Activated CD4-positive, alpha-beta T cell treated with anti-CD3 and anti-CD28 coated beads, Interleukin-2, amount 10 ng/mL, durations not matched to agents 7 days and 5 days (primary cell): ENCODE measurements around the gene PDHX. TPM values are rescaled to one million over a fixed set of nuclear protein-coding genes. Genes with fewer than 3 reads are reported as not detected.

ENCODE experiments used
- CTCF ChIA-PET: fragments of 350-600 bp; sonication (Branson Sonifier 250); formaldehyde crosslinking; loops from one replicate; lab custom pipeline; 2021; ENCODE audit warnings: antibody characterized with exemption; lab: Charles Lee
- POLR2A ChIA-PET: fragments of 350-600 bp; sonication (Branson Sonifier 250); formaldehyde crosslinking; loops from one replicate; lab custom pipeline; 2021; ENCODE audit warnings: antibody characterized with exemption; lab: Charles Lee
- DNase-seq: peaks from one replicate; pipeline ENCODE4 v3.0.0-alpha.2; 2020
- H3K27ac Mint-ChIP-seq: one replicate; pipeline ENCODE4 v1.8.0; 2021; ENCODE audit warnings: mild to moderate bottlenecking, moderate library complexity, mixed read lengths
- H3K27me3 Mint-ChIP-seq: one replicate; pipeline ENCODE4 v1.8.0; 2021; ENCODE audit warnings: mixed read lengths
- H3K36me3 Mint-ChIP-seq: one replicate; pipeline ENCODE4 v1.8.0; 2021; ENCODE audit warnings: low read depth, mixed read lengths
- H3K4me1 Mint-ChIP-seq: one replicate; pipeline ENCODE4 v1.8.0; 2021; ENCODE audit warnings: mixed read lengths
- H3K4me3 Mint-ChIP-seq: one replicate; pipeline ENCODE4 v1.8.0; 2021; ENCODE audit warnings: mild to moderate bottlenecking, moderate library complexity, mixed read lengths
- H3K9me3 Mint-ChIP-seq: one replicate; pipeline ENCODE4 v1.8.0; 2021; ENCODE audit warnings: mixed read lengths
- total RNA-seq, 2 experiments: library from RNA; stranded (reverse); gene quantifications; one replicate each; pipeline ENCODE4 v1.2.3, GENCODE V29; 2021

The PDHX gene
- total RNA-seq, 2 experiments from 2014 or later = 25.3 to 27.7 TPM

GRCh38 chr11:34970033-34970432 lies 53.6 kb downstream of the PDHX start:
- Mint-ChIP-seq H3K36me3 (peaks cover 44% of the 10 kb centered on the region), H3K4me3 (no peak overlapping the region), H3K27ac (no peak overlapping the region), H3K4me1 (peaks cover 5% of the 10 kb centered on the region), H3K9me3 (no peaks in the 10 kb centered on the region), H3K27me3 (no peaks in the 10 kb centered on the region)
- DNase-seq = no peak
- POLR2A ChIA-PET = no interaction called here
- CTCF ChIA-PET = no interaction called here

DNA sequence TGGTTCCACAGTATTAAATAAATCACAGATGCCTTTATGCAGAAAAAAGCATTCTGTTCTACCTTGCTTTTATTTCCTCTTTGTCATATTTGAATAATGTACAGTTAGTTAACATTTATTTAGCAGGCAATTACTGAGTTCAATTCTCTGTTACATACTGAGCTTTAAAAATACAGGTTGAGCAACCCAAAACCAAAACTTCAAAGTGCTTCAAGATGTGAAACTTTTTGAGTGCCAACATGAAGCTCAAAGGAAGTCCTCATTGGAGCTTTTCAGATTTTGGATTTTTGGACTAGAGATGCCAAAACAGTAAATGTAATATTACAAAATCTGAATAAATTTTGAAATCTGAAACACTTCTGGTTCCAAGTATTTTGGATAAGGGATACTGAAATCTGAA lies 54.1 kb downstream of the PDHX start:
- DNase-seq = no peak
- Mint-ChIP-seq H3K4me3 (no peak overlapping the region), H3K36me3 (peaks cover 48% of the 10 kb centered on the region), H3K27ac (no peak overlapping the region), H3K4me1 (peaks cover 7% of the 10 kb centered on the region), H3K27me3 (no peaks in the 10 kb centered on the region), H3K9me3 (no peaks in the 10 kb centered on the region)
- ChIA-PET POLR2A (no interaction called here), CTCF (no interaction called here)

GRCh38 chr11:34971928-34972327 lies 55.5 kb downstream of the PDHX start:
- ChIA-PET CTCF (no interaction called here), POLR2A (no interaction called here)
- Mint-ChIP-seq H3K27ac (no peak overlapping the region), H3K36me3 (peaks cover 53% of the 10 kb centered on the region), H3K4me3 (no peak overlapping the region), H3K27me3 (no peaks in the 10 kb centered on the region), H3K4me1 (peaks cover 13% of the 10 kb centered on the region), H3K9me3 (no peaks in the 10 kb centered on the region)
- no peak for DNase-seq

GRCh38 chr11:34972366-34972765 lies 55.9 kb downstream of the PDHX start:
- ChIA-PET POLR2A (no interaction called here), CTCF (no interaction called here)
- H3K9me3 Mint-ChIP-seq = no peaks in the 10 kb centered on the region
- no peaks in the 10 kb centered on the region for H3K27me3 Mint-ChIP-seq
- H3K4me3 Mint-ChIP-seq = no peak overlapping the region
- DNase-seq = no peak
- peaks cover 18% of the 10 kb centered on the region for H3K4me1 Mint-ChIP-seq
- H3K36me3 Mint-ChIP-seq = peaks cover 53% of the 10 kb centered on the region
- no peak overlapping the region for H3K27ac Mint-ChIP-seq

- Mint-ChIP-seq H3K4me1 (peaks cover 21% of the 10 kb centered on the region), H3K27ac (no peak overlapping the region), H3K27me3 (no peaks in the 10 kb centered on the region), H3K4me3 (no peak overlapping the region), H3K9me3 (no peaks in the 10 kb centered on the region), H3K36me3 (peaks cover 52% of the 10 kb centered on the region)
- no peak for DNase-seq
- ChIA-PET POLR2A (no interaction called here), CTCF (no interaction called here)
Observed at GRCh38 chr11:34972892-34973291, 56.5 kb downstream of the PDHX start.

DNA sequence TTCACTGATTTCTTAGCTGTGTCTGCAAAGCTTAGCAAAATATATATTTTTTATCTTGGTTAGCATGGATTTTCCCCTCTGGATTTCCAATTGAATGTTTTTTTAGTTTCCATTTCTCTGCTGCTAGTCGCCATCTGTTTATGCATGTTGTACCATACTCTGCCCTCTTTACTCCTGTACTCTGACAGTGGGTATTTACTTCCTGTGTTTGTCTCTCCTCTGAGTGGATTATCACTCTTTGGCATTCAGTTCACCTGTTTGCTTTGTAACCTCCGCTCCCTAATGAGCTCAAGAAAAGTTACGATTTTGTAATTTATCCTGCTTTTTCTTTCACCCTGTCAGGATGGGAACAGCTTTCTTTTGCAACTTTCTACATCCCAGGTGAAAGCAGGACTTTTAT lies 59.1 kb downstream of the PDHX start:
- Mint-ChIP-seq H3K36me3 (peaks cover 46% of the 10 kb centered on the region), H3K27me3 (no peaks in the 10 kb centered on the region), H3K4me3 (no peak overlapping the region), H3K27ac (no peak overlapping the region), H3K4me1 (peaks cover 22% of the 10 kb centered on the region), H3K9me3 (peaks cover 1% of the 10 kb centered on the region)
- POLR2A ChIA-PET = no interaction called here
- no peak for DNase-seq
- CTCF ChIA-PET = interaction anchor here (1.0 kb wide), 1 partner anchor 190 kb away, joined by 3 read pairs; no protein-coding TSS in a partner anchor

DNA sequence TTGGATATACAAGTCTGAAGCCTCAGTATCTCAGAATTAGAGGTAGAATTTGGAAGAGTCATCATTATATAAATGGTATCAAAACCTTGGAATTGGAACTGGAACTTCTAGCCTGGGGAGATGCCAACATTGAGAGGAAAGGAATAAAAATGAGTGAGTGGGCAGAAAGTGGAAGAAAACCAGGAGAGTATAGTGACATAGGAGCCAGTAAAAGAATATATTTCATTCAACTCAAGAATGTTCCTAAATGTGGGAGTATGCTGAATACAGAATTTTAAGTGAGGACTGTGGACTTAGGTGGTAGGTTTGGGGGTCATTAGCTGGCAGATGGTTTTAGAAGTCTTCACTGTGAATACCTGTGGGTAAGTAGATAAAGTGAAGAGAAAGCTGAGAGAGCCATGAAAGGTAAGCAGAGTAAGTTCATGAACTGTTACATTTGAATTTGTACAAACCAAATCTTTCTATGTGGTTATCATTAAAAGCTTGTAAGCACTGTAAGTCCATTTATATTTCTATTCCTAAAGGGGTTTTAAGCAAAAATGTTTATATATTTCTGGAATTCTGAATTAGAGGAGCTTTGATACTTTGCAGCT lies 60.2 kb downstream of the PDHX start:
- ChIA-PET CTCF (interaction anchor here (1.0 kb wide), 1 partner anchor 10 kb away, joined by 3 read pairs; no protein-coding TSS in a partner anchor), POLR2A (no interaction called here)
- Mint-ChIP-seq H3K4me1 (peaks cover 24% of the 10 kb centered on the region), H3K9me3 (peaks cover 4% of the 10 kb centered on the region), H3K27ac (no peak overlapping the region), H3K4me3 (no peak overlapping the region), H3K36me3 (peaks cover 47% of the 10 kb centered on the region), H3K27me3 (no peaks in the 10 kb centered on the region)
- DNase-seq = no peak

DNA sequence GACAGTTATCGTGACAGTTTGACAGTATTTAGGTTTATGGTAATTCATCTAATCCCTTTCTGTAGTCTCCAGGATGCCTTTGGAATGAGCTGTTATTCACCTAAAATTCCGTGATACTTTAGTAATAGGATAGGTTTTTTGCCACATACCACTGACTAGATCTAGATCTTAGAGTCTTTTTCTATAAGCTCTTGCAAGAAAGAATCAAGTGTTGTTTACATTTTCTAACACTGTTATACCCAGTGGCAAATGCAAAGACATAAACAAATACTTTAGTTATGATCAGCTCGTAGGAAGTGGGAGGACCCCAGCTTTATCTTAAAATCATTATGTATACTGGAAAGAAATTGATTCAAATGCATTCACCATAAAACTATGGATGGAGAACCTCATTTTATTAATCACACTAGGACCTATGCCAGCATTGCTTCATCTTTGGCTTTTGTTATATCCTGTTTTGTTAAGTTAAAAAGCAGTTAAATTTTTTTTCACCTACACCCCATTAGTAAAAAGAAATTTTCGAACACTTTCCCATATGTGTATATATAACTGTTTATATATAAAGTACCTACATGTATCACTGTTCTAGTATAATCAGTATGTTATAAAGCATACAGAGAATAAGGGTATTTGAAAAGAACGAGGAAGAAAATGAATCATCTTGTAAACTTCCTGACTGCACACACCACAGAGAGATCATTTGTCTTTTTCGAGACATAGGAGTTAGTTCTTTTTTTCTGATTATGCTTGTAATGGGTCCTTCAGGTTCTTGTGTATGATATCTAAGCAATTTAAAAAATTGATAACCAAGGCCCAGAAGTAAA lies 60.9 kb downstream of the PDHX start:
- peaks cover 54% of the 10 kb centered on the region for H3K36me3 Mint-ChIP-seq
- POLR2A ChIA-PET = no interaction called here
- peak overlapping the region; percentile 22 for H3K27ac Mint-ChIP-seq
- peaks cover 4% of the 10 kb centered on the region for H3K9me3 Mint-ChIP-seq
- no peaks in the 10 kb centered on the region for H3K27me3 Mint-ChIP-seq
- DNase-seq = no peak
- peaks cover 26% of the 10 kb centered on the region for H3K4me1 Mint-ChIP-seq
- no peak overlapping the region for H3K4me3 Mint-ChIP-seq
- CTCF ChIA-PET = interaction anchor here (1.0 kb wide), 1 partner anchor 9 kb away, joined by 3 read pairs; no protein-coding TSS in a partner anchor

DNA sequence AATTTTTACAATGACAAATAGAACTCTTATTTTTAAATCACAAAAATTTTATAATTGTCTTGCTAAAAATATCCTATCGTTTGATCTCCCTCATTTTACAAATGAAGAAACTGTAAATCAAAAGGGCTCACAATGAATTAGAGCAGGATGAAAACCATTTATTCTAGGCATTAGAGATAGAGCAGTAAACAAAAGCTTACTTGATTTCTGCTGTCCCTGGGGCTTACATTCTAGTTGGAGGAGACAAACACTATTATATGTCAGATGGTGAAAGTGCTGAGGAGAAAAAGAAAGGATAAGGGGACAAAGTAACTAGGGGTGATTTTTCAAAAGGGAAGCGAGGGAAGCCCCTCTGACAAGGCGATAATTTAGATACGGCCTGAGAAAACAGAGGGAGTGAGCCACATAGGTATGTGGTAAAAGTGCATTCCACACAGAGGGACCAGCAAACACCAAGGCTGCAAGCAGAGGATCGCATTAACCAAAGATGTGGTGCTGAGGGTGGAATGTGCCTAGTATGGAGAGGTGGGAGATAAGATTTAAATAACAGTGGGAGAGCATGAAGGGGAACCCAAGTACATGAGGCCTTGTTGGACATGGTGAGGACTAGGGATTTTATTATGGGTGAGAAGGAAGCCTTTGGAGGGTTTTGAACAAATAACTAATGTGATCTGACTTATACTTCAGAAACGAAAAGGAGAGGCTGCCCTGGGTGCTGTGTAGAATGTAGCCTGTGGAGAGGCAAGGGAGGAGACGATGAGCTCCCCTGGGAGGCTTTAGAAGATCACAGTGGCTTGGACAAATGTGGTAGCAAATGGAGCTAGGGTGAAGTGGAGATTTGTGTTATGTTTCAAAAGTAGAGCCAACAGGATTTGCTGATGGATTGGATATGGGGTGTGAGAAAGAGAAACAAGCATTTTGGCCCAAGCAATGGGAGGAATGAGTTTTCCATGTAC lies 62.1 kb downstream of the PDHX start:
- Mint-ChIP-seq H3K27me3 (no peaks in the 10 kb centered on the region), H3K9me3 (peaks cover 4% of the 10 kb centered on the region), H3K27ac (no peak overlapping the region), H3K4me3 (no peak overlapping the region), H3K36me3 (peaks cover 52% of the 10 kb centered on the region), H3K4me1 (peaks cover 26% of the 10 kb centered on the region)
- no peak for DNase-seq
- ChIA-PET CTCF (no interaction called here), POLR2A (no interaction called here)

DNA sequence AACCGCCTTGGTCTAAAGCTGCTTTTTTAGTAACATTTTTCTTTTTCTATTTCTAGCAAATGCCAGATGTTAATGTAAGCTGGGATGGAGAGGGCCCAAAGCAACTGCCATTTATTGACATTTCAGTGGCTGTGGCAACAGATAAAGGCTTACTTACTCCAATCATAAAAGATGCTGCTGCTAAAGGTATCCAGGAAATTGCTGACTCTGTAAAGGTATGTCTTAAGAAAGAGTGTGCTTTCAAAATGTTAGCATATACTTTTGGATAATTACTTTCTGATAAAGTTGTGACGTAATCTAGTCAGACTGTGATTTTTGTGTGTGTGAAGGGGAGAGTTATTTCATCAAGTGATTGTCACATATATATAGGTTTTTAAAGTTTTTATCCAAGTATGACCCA lies 68.1 kb downstream of the PDHX start:
- Mint-ChIP-seq H3K36me3 (peaks cover 32% of the 10 kb centered on the region), H3K9me3 (peaks cover 4% of the 10 kb centered on the region), H3K27ac (no peak overlapping the region), H3K27me3 (no peaks in the 10 kb centered on the region), H3K4me3 (no peak overlapping the region), H3K4me1 (peaks cover 21% of the 10 kb centered on the region)
- POLR2A ChIA-PET = no interaction called here
- DNase-seq = no peak
- CTCF ChIA-PET = no interaction called here

DNA sequence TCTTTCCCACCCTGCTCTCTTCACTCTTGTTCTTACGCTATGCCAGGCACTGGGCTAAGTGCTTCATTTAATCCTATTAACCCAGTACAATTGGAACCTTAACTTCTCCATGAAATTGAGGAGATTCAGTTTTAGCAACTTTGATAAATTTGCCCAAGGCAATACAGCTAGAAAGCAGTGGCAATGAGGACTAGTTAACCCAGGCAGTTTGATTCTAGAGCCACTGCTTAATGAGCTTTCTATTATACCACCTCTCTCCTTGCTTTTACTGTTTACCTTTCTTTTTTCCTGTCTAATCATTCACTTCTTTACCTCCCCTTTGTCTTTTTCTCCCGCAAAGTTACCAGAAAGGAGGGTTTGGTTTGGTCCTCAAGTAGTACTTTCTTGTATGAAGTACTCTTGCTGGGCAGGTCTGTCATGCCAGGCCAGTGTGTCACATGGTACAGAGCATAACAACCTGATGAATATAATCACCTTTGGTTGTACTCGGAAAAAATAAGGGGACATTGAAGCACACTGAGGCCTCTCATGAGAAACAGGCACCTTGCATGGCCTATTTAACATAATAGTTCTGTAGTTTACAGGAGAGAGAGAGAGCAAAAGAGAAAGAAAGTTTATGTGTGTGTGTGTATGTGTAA lies 70.6 kb downstream of the PDHX start:
- DNase-seq = no peak
- no peak overlapping the region for H3K27ac Mint-ChIP-seq
- ChIA-PET POLR2A (no interaction called here), CTCF (interaction anchor here (0.9 to 1.2 kb wide), 2 partner anchors 10 to 400 kb away, joined by 3 read pairs; no protein-coding TSS in a partner anchor)
- no peaks in the 10 kb centered on the region for H3K27me3 Mint-ChIP-seq
- no peak overlapping the region for H3K4me3 Mint-ChIP-seq
- peaks cover 21% of the 10 kb centered on the region for H3K36me3 Mint-ChIP-seq
- no peaks in the 10 kb centered on the region for H3K9me3 Mint-ChIP-seq
- H3K4me1 Mint-ChIP-seq = peaks cover 13% of the 10 kb centered on the region

- H3K4me3 Mint-ChIP-seq = no peak overlapping the region
- CTCF ChIA-PET = interaction anchor here (1.2 kb wide), 1 partner anchor 20 kb away, joined by 3 read pairs; no protein-coding TSS in a partner anchor
- H3K27me3 Mint-ChIP-seq = no peaks in the 10 kb centered on the region
- H3K27ac Mint-ChIP-seq = no peak overlapping the region
- DNase-seq = no peak
- POLR2A ChIA-PET = no interaction called here
- no peaks in the 10 kb centered on the region for H3K9me3 Mint-ChIP-seq
- peaks cover 16% of the 10 kb centered on the region for H3K36me3 Mint-ChIP-seq
- H3K4me1 Mint-ChIP-seq = peaks cover 13% of the 10 kb centered on the region
Observed at GRCh38 chr11:34987617-34988016, 71.2 kb downstream of the PDHX start.
